Measurements from ENCODE around the gene YIPF3. TPM values are rescaled to one million over a fixed set of nuclear protein-coding genes. Genes with fewer than 3 reads are reported as not detected.

Gene YIPF3
- total RNA-seq, 3 donors from 2014 or later (not counting 1 experiment from before 2014, with no cell fraction given), result 59.3 to 78.4 (median 70.0) TPM

- DNase-seq (no peak), ATAC-seq (no peak)
- Mint-ChIP-seq H3K36me3 (peaks cover 6% of the 10 kb centered on the region), H3K27ac (peak overlapping the region in 1 of 2 donors; percentile 87), H3K27me3 (ENCODE audit: low read depth in 2 of 2) (peaks cover 10 to 12% of the 10 kb centered on the region in 2 donors), H3K4me3 (peak overlapping the region; percentile 80), H3K4me1 (peaks cover 7 to 19% of the 10 kb centered on the region in 2 donors), H3K9me3 (no peaks in the 10 kb centered on the region)
- intact Hi-C loops (cut with micrococcal nuclease), result loop anchor here (10.0 kb wide), 1 partner anchor 274 kb away; no protein-coding TSS in a partner anchor
- TF ChIP-seq CTCF (IDR thresholded peaks at IDR 0.05), result no peak
- H3K4me3 ChIP-seq (ENCODE audit: low read length), result no peak overlapping the region
- H3K27ac ChIP-seq (ENCODE audit: low read length), result no peak overlapping the region
- H3K36me3 ChIP-seq (ENCODE audit: control insufficient read depth, insufficient read depth, low read length), result peaks cover 44% of the 10 kb centered on the region
- 75% methylated on average over 8 of the region's 8 CpGs for WGBS (ENCODE audit: insufficient coverage)
- peaks cover 17% of the 10 kb centered on the region for H3K27me3 ChIP-seq (ENCODE audit: control insufficient read depth, insufficient read depth, low read length)
- H3K4me1 ChIP-seq (ENCODE audit: control insufficient read depth, insufficient read depth, low read length), result peaks cover 15% of the 10 kb centered on the region
- H3K9me3 ChIP-seq (ENCODE audit: control insufficient read depth, insufficient read depth, low read length), result no peaks in the 10 kb centered on the region
Observed at GRCh38 chr6:43508481-43509141, 8.1 kb downstream of the YIPF3 start.

GRCh38 chr6:43506667-43507471 is 9.9 kb downstream of the YIPF3 start:
- no peak overlapping the region for H3K4me3 Mint-ChIP-seq
- peaks cover 17% of the 10 kb centered on the region for H3K27me3 ChIP-seq (ENCODE audit: control insufficient read depth, insufficient read depth, low read length)
- peak; percentile 96 for TF ChIP-seq CTCF (IDR thresholded peaks at IDR 0.05)
- peak overlapping the region; percentile 16 to 64 for H3K27ac Mint-ChIP-seq
- DNase-seq (peak; percentile 76 to 93), ATAC-seq (peak; percentile 71 to 83 (median 78))
- no peaks in the 10 kb centered on the region for H3K9me3 Mint-ChIP-seq
- peaks cover 5 to 14% of the 10 kb centered on the region in 2 donors for H3K4me1 Mint-ChIP-seq
- no peak overlapping the region for H3K27ac ChIP-seq (ENCODE audit: low read length)
- H3K27me3 Mint-ChIP-seq (ENCODE audit: low read depth in 2 of 2), result peaks cover 10 to 12% of the 10 kb centered on the region in 2 donors
- H3K4me1 ChIP-seq (ENCODE audit: control insufficient read depth, insufficient read depth, low read length), result peaks cover 15% of the 10 kb centered on the region
- H3K9me3 ChIP-seq (ENCODE audit: control insufficient read depth, insufficient read depth, low read length), result no peaks in the 10 kb centered on the region
- H3K36me3 Mint-ChIP-seq, result peaks cover 6% of the 10 kb centered on the region
- peaks cover 41% of the 10 kb centered on the region for H3K36me3 ChIP-seq (ENCODE audit: control insufficient read depth, insufficient read depth, low read length)
- WGBS (ENCODE audit: insufficient coverage), result 36% methylated on average over 14 of the region's 14 CpGs
- no peak overlapping the region for H3K4me3 ChIP-seq (ENCODE audit: low read length)
- intact Hi-C loops (cut with micrococcal nuclease), result loop anchor here (1.0 to 10.0 kb wide), 4 partner anchors 52 to 272 kb away; partner anchors contain the start of genes CRIP3 and DLK2

- DNase-seq, result no peak
Observed at GRCh38 chr6:43506171-43506570, 10.6 kb downstream of the YIPF3 start.

More at GRCh38 chr6:43506171-43506570, 10.6 kb downstream of the YIPF3 start:
- H3K4me3 Mint-ChIP-seq, result no peak overlapping the region
- H3K9me3 ChIP-seq (ENCODE audit: control insufficient read depth, insufficient read depth, low read length), result no peaks in the 10 kb centered on the region
- WGBS (ENCODE audit: insufficient coverage), result 75% methylated on average over 1 of the region's 3 CpGs
- no peaks in the 10 kb centered on the region for H3K36me3 Mint-ChIP-seq
- intact Hi-C loops (cut with micrococcal nuclease), result loop anchor here (1.0 to 10.0 kb wide), 4 partner anchors 51 to 271 kb away; partner anchors contain the start of genes CRIP3 and DLK2
- H3K4me1 ChIP-seq (ENCODE audit: control insufficient read depth, insufficient read depth, low read length), result peaks cover 15% of the 10 kb centered on the region
- H3K36me3 ChIP-seq (ENCODE audit: control insufficient read depth, insufficient read depth, low read length), result peaks cover 42% of the 10 kb centered on the region
- peaks cover 0 to 14% of the 10 kb centered on the region in 2 donors for H3K4me1 Mint-ChIP-seq
- ATAC-seq, result no peak
- peak overlapping the region; percentile 16 to 64 for H3K27ac Mint-ChIP-seq
- H3K4me3 ChIP-seq (ENCODE audit: low read length), result no peak overlapping the region
- TF ChIP-seq CTCF (IDR thresholded peaks at IDR 0.05), result no peak
- no peaks in the 10 kb centered on the region for H3K9me3 Mint-ChIP-seq
- H3K27ac ChIP-seq (ENCODE audit: low read length), result no peak overlapping the region
- peaks cover 17% of the 10 kb centered on the region for H3K27me3 ChIP-seq (ENCODE audit: control insufficient read depth, insufficient read depth, low read length)
- H3K27me3 Mint-ChIP-seq (ENCODE audit: low read depth in 2 of 2), result peaks cover 10 to 12% of the 10 kb centered on the region in 2 donors
